RWPE1 (cell line): ENCODE measurements around the gene LRRC42.

ENCODE experiments used
- CTCF ChIA-PET: fragments of 350-600 bp; sonication (Branson Sonifier 250); formaldehyde crosslinking; extraction: SDS; loops from one replicate; lab custom pipeline; 2021; lab: Yijun Ruan, JAX
- POLR2A ChIA-PET: fragments of 400-600 bp; formaldehyde crosslinking; extraction: SDS; loops from one replicate; lab custom pipeline; 2020; ENCODE audit warnings: antibody characterized with exemption; ENCODE audit not compliant: low non-redundant PET; lab: Yijun Ruan, JAX
- DNase-seq: peaks from one replicate; pipeline ENCODE4 v3.0.0; 2012; ENCODE audit warnings: low spot score
- H3K27ac ChIP-seq: fragments of 450-650 bp; 2 replicates; pipeline ENCODE4 v1.5.1; 2017
- CTCF ChIP-seq: fragments of 450-650 bp; conservative IDR thresholded peaks from 2 replicates; pipeline ENCODE4 v1.5.1; 2017; ENCODE audit warnings: low read depth, mild to moderate bottlenecking

The LRRC42 gene

GRCh38 chr1:53946252-53947171 lies at the start of gene LRRC42:
Gene LRRC42, plus strand, starts transcription at chr1:53946350. Its CDS starts 5,650 bp downstream, at chr1:53952000.
- ChIA-PET CTCF (interaction anchor here (0.9 to 1.3 kb wide), 3 partner anchors 13 to 75 kb away, joined by 3 read pairs; no protein-coding TSS in a partner anchor), POLR2A (interaction anchor here (0.6 to 0.9 kb wide), 2 partner anchors 57 to 1281 kb away, joined by 3 to 13 read pairs; partner anchors contain the start of gene YIPF1)
- DNase-seq: peak; percentile 93
- H3K27ac ChIP-seq: peak within 1 kb of the TSS; percentile 90
- TF ChIP-seq CTCF: peak; percentile 54

- no peak for TF ChIP-seq CTCF
- peak overlapping the region; percentile 70 for H3K27ac ChIP-seq
- DNase-seq: no peak
- ChIA-PET POLR2A (no interaction called here), CTCF (no interaction called here)
Observed at GRCh38 chr1:53896635-53897229, 49.4 kb upstream of the LRRC42 start.

- DNase-seq: no peak
- ChIA-PET CTCF (interaction anchor here (1.1 kb wide), 1 partner anchor 21 kb away, joined by 3 read pairs; no protein-coding TSS in a partner anchor), POLR2A (no interaction called here)
- no peak for TF ChIP-seq CTCF
- H3K27ac ChIP-seq: no peak overlapping the region
Observed at GRCh38 chr1:53899206-53899628, 46.9 kb upstream of the LRRC42 start.

- POLR2A ChIA-PET: no interaction called here
- no peak overlapping the region for H3K27ac ChIP-seq
- no peak for DNase-seq
- CTCF ChIA-PET: interaction anchor here (1.1 kb wide), 1 partner anchor 21 kb away, joined by 3 read pairs; no protein-coding TSS in a partner anchor
- no peak for TF ChIP-seq CTCF
Observed at GRCh38 chr1:53899708-53900107, 46.4 kb upstream of the LRRC42 start.

- CTCF ChIA-PET: no interaction called here
- H3K27ac ChIP-seq: no peak overlapping the region
- TF ChIP-seq CTCF: no peak
- POLR2A ChIA-PET: no interaction called here
- DNase-seq: no peak
Observed at GRCh38 chr1:53902235-53903138, 43.7 kb upstream of the LRRC42 start.
